Ovary (tissue), 3 donors: ENCODE results near the gene RETN.

ENCODE experiments used
- POLR2A ChIP-seq: fragments of 450-650 bp; IDR thresholded peaks from one replicate; pipeline ENCODE4 v1.6.1; 2017; ENCODE audit warnings: antibody characterized with exemption, mild to moderate bottlenecking, moderate library complexity
- TF ChIP-seq, protein P1 (sequence below), 3 donors: fragments of 450-650 bp in 2 of 3; fragments of 200-600 bp in 1 of 3; IDR thresholded peaks; one replicate each; pipeline versions ENCODE4 v1.5.1 to v1.8.0; 2016 to 2022; ENCODE audit warnings: antibody characterized with exemption in 3 of 3, mild to moderate bottlenecking in 1 of 3
- donor health status: DM: no; HTN: no; CAD: no.

DNA sequence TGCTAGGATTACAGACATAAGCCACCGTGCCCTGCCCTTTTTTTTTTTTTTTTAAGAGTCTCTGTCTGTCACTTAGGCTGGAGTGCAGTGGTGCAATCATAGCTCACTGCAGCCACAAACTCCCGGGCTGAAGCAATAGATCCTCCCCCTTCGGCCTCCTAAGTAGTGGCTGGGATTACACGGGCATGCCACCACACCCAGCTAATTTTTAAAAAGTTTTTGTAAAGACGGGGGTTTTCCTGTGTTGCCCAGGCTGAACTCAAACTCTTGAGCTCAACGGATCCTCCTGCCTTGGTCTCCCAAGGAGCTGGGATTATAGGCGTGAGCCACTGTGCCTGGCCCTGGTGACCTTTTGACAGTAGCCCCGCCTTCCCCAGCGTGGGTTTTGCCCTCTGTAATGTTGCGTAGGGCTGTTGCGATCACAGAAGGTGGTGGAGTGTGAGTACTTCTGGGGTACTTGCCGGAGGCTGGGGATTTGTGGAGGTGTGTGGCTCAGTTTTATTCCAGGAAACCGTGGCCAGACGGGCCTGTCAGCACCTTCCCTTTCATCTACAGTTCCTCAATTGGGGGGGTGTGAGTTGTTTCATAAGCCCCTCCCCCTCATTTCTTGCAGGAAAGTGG, 11.6 kb upstream of the RETN start:
- TF ChIP-seq, protein P1, sequence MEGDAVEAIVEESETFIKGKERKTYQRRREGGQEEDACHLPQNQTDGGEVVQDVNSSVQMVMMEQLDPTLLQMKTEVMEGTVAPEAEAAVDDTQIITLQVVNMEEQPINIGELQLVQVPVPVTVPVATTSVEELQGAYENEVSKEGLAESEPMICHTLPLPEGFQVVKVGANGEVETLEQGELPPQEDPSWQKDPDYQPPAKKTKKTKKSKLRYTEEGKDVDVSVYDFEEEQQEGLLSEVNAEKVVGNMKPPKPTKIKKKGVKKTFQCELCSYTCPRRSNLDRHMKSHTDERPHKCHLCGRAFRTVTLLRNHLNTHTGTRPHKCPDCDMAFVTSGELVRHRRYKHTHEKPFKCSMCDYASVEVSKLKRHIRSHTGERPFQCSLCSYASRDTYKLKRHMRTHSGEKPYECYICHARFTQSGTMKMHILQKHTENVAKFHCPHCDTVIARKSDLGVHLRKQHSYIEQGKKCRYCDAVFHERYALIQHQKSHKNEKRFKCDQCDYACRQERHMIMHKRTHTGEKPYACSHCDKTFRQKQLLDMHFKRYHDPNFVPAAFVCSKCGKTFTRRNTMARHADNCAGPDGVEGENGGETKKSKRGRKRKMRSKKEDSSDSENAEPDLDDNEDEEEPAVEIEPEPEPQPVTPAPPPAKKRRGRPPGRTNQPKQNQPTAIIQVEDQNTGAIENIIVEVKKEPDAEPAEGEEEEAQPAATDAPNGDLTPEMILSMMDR (IDR thresholded peaks at IDR 0.05): no peak
- no peak for TF ChIP-seq POLR2A
